Measurements from ENCODE around the gene RABEP2.

The RABEP2 gene

DNA sequence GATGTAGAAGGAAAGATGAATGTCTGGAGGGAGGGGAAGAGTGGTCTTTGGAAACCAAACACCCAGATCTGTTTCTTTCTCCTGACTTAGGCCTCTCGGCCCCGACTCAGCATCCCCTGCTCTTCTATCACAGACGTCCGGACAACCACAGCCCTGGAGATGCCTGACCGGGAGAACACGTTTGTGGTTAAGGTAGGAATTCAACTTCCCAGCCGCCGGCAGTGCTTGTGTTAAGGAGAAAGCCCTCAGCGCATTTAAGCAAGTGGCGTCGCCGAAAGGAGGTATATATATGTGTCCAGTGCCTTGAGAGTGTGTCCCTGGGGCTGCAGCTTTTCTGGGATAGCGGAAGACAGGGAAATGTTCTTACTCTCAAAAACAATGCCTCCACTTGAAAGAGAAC lies 57.8 kb downstream of the RABEP2 start:
- ChIA-PET CTCF (interaction anchor here (1.1 kb wide), 1 partner anchor 69 kb away, joined by 3 read pairs; no protein-coding TSS in a partner anchor), POLR2A (interaction anchor here (0.8 kb wide), 1 partner anchor 12 kb away, joined by 3 read pairs; no protein-coding TSS in a partner anchor)
- DNase-seq (ENCODE audit: extremely low spot score) = no peak
- no peak for TF ChIP-seq NFRKB (IDR thresholded peaks at IDR 0.05)
- no peak for TF ChIP-seq ARNT (IDR thresholded peaks at IDR 0.05)
- no peak for TF ChIP-seq CTBP1 (IDR thresholded peaks at IDR 0.05; ENCODE audit: borderline replicate concordance)
- no peak for TF ChIP-seq L3MBTL2 (conservative IDR thresholded peaks at IDR 0.05)
- TF ChIP-seq TARDBP (IDR thresholded peaks at IDR 0.05) = no peak
- TF ChIP-seq, protein P1, sequence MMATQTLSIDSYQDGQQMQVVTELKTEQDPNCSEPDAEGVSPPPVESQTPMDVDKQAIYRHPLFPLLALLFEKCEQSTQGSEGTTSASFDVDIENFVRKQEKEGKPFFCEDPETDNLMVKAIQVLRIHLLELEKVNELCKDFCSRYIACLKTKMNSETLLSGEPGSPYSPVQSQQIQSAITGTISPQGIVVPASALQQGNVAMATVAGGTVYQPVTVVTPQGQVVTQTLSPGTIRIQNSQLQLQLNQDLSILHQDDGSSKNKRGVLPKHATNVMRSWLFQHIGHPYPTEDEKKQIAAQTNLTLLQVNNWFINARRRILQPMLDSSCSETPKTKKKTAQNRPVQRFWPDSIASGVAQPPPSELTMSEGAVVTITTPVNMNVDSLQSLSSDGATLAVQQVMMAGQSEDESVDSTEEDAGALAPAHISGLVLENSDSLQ (IDR thresholded peaks at IDR 0.05) = no peak
- TF ChIP-seq FOXK2 (IDR thresholded peaks at IDR 0.05) = no peak
- no peak for TF ChIP-seq BHLHE40 (IDR thresholded peaks at IDR 0.05; ENCODE audit: borderline replicate concordance)
- TF ChIP-seq ZNF384 (IDR thresholded peaks at IDR 0.05) = no peak
- TF ChIP-seq ELF4 (IDR thresholded peaks at IDR 0.05) = no peak
- no peak for TF ChIP-seq LEF1 (IDR thresholded peaks at IDR 0.05; ENCODE audit: borderline replicate concordance)
- TF ChIP-seq SP1 (IDR thresholded peaks at IDR 0.05) = no peak
- TF ChIP-seq SUZ12 (IDR thresholded peaks at IDR 0.05) = no peak
- TF ChIP-seq FOXA1 (IDR thresholded peaks at IDR 0.05) = no peak
- TF ChIP-seq FOXM1 (IDR thresholded peaks at IDR 0.05; ENCODE audit: borderline replicate concordance) = no peak
- TF ChIP-seq HDGF (IDR thresholded peaks at IDR 0.05; ENCODE audit: borderline replicate concordance) = no peak

DNA sequence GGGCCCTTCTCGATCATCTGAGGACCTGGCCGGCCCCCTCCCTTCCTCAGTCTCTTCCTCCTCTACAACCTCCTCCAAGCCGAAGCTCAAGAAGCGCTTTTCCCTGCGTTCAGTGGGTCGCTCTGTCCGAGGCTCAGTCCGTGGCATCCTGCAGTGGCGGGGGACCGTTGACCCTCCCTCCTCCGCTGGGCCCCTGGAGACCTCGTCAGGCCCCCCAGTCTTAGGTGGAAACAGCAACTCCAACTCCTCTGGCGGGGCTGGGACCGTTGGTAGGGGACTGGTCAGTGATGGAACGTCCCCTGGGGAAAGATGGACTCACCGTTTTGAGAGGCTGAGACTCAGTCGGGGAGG lies 58.6 kb downstream of the RABEP2 start:
- ChIA-PET CTCF (interaction anchor here (1.1 kb wide), 1 partner anchor 70 kb away, joined by 3 read pairs; no protein-coding TSS in a partner anchor), POLR2A (interaction anchor here (0.8 to 1.1 kb wide), 2 partner anchors 8 to 13 kb away, joined by 3 read pairs; no protein-coding TSS in a partner anchor)
- TF ChIP-seq NFRKB (IDR thresholded peaks at IDR 0.05) (no peak), L3MBTL2 (conservative IDR thresholded peaks at IDR 0.05) (no peak), SUZ12 (IDR thresholded peaks at IDR 0.05) (no peak), ELF4 (IDR thresholded peaks at IDR 0.05) (no peak), ZNF384 (IDR thresholded peaks at IDR 0.05) (no peak)
- TF ChIP-seq, protein P1 (IDR thresholded peaks at IDR 0.05) = no peak
- DNase-seq (ENCODE audit: extremely low spot score) = no peak

DNA sequence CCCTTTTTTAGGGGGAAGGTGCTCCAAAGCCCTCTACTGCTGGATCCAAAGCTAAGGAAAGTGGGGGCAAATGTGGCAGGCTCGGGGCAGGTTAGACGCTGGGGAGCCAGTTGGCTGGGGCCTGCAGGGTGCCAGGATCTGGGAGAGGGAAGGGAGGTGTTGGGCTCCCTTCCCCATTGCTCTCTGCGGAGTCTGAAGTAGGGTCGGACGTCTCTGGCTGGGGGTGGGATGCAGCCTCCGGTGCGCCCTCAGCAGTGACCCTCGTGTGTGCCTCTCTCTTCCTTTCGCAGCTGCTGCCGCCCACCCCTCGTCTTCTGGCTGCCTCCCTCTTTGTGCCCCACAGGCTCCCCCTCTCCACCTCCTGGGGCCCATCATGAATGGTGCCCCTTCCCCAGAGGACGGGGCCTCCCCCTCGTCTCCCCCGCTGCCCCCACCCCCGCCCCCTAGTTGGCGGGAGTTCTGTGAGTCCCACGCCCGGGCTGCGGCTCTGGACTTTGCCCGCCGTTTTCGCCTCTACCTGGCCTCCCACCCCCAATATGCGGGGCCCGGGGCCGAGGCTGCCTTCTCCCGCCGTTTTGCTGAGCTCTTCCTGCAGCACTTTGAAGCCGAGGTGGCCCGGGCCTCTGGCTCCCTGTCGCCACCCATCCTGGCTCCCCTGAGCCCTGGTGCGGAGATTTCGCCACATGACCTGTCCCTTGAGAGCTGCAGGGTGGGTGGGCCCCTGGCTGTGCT lies 59.1 kb downstream of the RABEP2 start:
- ChIA-PET POLR2A (interaction anchor here (1.1 to 4.5 kb wide), 3 partner anchors 9 to 71 kb away, joined by 3 to 96 read pairs (median 3); partner anchors contain the start of gene TUFM), CTCF (no interaction called here)
- DNase-seq (ENCODE audit: extremely low spot score) = no peak
- no peak for TF ChIP-seq FOXA1 (IDR thresholded peaks at IDR 0.05)
- no peak for TF ChIP-seq HDGF (IDR thresholded peaks at IDR 0.05; ENCODE audit: borderline replicate concordance)
- no peak for TF ChIP-seq FOXM1 (IDR thresholded peaks at IDR 0.05; ENCODE audit: borderline replicate concordance)
- TF ChIP-seq ELF4 (IDR thresholded peaks at IDR 0.05) = no peak
- TF ChIP-seq LEF1 (IDR thresholded peaks at IDR 0.05; ENCODE audit: borderline replicate concordance) = no peak
- no peak for TF ChIP-seq SP1 (IDR thresholded peaks at IDR 0.05)
- no peak for TF ChIP-seq ARNT (IDR thresholded peaks at IDR 0.05)
- no peak for TF ChIP-seq NFRKB (IDR thresholded peaks at IDR 0.05)
- TF ChIP-seq CTBP1 (IDR thresholded peaks at IDR 0.05; ENCODE audit: borderline replicate concordance) = no peak
- no peak for TF ChIP-seq L3MBTL2 (conservative IDR thresholded peaks at IDR 0.05)
- no peak for TF ChIP-seq SUZ12 (IDR thresholded peaks at IDR 0.05)
- no peak for TF ChIP-seq BHLHE40 (IDR thresholded peaks at IDR 0.05; ENCODE audit: borderline replicate concordance)
- TF ChIP-seq ZNF384 (IDR thresholded peaks at IDR 0.05) = no peak
- TF ChIP-seq FOXK2 (IDR thresholded peaks at IDR 0.05) = no peak

DNA sequence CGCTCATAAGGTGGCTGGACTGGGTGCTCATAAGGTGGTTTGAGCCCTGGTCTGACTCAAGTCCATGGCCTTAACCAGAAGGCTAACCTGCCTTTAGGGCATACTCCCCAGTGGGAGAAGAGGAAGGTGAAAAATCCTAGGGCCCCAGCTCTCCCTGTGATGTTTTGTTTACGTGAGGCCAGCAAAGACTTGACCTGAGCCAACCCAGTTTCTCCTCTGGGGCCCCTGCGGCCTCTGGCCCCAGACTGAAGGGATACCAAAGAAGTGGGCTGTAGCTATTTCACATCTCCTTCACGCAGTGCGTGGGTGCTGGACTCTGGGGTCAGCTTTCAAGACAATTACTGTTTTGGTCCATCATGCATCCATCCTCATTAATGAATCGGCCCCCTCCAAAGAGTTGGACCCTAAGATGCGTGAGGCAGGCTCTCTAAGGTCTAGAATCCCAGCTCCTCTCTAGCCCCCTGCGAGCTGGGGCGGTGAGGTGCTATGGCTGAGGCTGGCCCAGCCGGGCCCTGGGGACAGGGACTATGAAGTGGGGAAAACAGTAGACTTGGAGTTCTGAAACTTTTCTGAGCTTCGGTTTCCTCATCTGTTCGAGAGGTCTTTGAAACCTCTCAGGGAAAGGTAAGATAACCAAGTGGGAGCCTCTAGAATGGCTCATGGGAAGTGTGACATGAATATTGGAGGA lies 59.9 kb downstream of the RABEP2 start:
- CTCF ChIA-PET = no interaction called here
- POLR2A ChIA-PET = interaction anchor here (0.6 to 4.5 kb wide), 10 partner anchors 9 to 85 kb away, joined by 3 to 96 read pairs (median 4); partner anchors contain the start of genes NFATC2IP and TUFM
- no peak for DNase-seq (ENCODE audit: extremely low spot score)
- no peak for TF ChIP-seq NFRKB (IDR thresholded peaks at IDR 0.05)
- no peak for TF ChIP-seq ZNF384 (IDR thresholded peaks at IDR 0.05)
- TF ChIP-seq HDGF (IDR thresholded peaks at IDR 0.05; ENCODE audit: borderline replicate concordance) = no peak
- TF ChIP-seq L3MBTL2 (conservative IDR thresholded peaks at IDR 0.05) = no peak
- no peak for TF ChIP-seq BHLHE40 (IDR thresholded peaks at IDR 0.05; ENCODE audit: borderline replicate concordance)
- TF ChIP-seq LEF1 (IDR thresholded peaks at IDR 0.05; ENCODE audit: borderline replicate concordance) = no peak
- TF ChIP-seq FOXM1 (IDR thresholded peaks at IDR 0.05; ENCODE audit: borderline replicate concordance) = no peak
- no peak for TF ChIP-seq FOXK2 (IDR thresholded peaks at IDR 0.05)
- TF ChIP-seq TARDBP (IDR thresholded peaks at IDR 0.05) = no peak
- no peak for TF ChIP-seq SUZ12 (IDR thresholded peaks at IDR 0.05)
- TF ChIP-seq ARNT (IDR thresholded peaks at IDR 0.05) = no peak

DNA sequence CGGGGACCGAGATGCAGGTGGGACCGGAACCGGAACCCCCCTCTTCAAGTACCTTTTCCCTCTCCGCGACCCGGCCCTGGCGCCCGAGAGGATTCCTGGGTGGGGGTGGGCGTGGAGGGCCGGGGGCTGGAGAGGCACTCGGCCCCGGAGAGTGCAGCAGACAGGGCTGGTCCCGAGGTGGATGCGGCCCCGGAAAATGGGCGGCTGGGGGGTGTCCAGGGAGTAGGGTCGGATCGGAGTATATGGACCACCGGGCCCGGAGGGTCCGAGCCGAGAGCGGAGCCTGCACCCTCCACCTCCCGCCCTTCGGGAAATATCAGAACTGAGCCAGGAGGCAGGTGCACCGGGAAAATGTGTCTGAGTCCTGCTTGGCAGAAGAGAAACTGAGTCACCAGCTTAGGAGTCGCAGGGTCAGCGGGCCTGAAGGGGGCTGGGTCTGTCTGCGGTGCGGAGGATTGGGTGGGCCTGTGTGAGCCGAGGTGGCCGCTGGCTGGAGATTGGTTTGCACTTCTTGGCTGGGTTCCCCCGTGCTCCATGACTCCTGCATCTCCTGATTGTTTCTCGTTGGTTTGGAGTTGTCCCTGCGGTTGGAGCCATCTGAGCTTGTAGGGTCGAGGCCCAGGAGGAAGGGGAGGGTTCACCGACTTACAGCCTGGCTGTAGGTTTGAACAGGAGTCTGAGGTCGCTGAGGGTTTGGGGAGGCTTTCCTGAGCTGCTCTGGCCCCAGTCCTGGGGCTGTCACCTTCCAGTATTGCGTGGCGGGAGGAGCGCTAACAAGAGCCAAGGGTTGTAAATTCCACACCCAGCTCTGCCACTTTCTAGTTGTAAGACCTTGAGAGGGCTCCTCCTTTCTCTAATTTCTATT lies 60.9 kb downstream of the RABEP2 start:
- TF ChIP-seq FOXM1 (IDR thresholded peaks at IDR 0.05; ENCODE audit: borderline replicate concordance) (no peak), SP1 (IDR thresholded peaks at IDR 0.05) (no peak), SUZ12 (IDR thresholded peaks at IDR 0.05) (no peak), L3MBTL2 (conservative IDR thresholded peaks at IDR 0.05) (peak; percentile 79), ZNF384 (IDR thresholded peaks at IDR 0.05) (no peak), BHLHE40 (IDR thresholded peaks at IDR 0.05; ENCODE audit: borderline replicate concordance) (no peak)
- TF ChIP-seq, protein P1 (IDR thresholded peaks at IDR 0.05) = no peak
- no peak for DNase-seq (ENCODE audit: extremely low spot score)
- POLR2A ChIA-PET = interaction anchor here (0.6 to 4.5 kb wide), 16 partner anchors 10 to 86 kb away, joined by 3 to 96 read pairs (median 5); partner anchors contain the start of genes ATXN2L, NFATC2IP and TUFM
- CTCF ChIA-PET = interaction anchor here (1.8 kb wide), 1 partner anchor 81 kb away, joined by 6 read pairs; no protein-coding TSS in a partner anchor
